ENCODE data around the gene UXS1.

DNA sequence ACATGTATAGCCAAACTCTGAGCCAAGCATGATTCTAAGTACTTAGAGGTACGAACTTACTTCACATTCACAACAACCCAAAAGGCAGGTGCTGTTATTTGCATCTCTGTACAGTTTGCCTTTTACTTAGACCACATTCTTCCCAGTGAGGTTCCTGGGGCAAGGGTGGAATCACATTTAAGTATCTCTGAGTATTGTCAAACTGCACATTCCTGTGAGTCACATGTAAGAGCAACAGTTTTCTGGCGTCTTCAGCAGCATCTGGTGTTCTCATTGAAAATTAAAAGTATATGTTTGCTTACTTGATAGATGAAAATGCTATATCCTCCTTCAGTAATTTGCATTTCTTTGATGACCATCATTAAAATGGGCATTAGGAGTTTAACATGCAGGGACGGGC is 119.1 kb downstream of the UXS1 start:
- TF ChIP-seq, protein P1, sequence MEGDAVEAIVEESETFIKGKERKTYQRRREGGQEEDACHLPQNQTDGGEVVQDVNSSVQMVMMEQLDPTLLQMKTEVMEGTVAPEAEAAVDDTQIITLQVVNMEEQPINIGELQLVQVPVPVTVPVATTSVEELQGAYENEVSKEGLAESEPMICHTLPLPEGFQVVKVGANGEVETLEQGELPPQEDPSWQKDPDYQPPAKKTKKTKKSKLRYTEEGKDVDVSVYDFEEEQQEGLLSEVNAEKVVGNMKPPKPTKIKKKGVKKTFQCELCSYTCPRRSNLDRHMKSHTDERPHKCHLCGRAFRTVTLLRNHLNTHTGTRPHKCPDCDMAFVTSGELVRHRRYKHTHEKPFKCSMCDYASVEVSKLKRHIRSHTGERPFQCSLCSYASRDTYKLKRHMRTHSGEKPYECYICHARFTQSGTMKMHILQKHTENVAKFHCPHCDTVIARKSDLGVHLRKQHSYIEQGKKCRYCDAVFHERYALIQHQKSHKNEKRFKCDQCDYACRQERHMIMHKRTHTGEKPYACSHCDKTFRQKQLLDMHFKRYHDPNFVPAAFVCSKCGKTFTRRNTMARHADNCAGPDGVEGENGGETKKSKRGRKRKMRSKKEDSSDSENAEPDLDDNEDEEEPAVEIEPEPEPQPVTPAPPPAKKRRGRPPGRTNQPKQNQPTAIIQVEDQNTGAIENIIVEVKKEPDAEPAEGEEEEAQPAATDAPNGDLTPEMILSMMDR (IDR thresholded peaks at IDR 0.05), result no peak
- TF ChIP-seq POLR2A (IDR thresholded peaks at IDR 0.05), result no peak
